Activated CD4-positive, alpha-beta T cell treated with anti-CD3 and anti-CD28 coated beads, Interleukin-2, amount 10 ng/mL, durations not matched to agents 7 days and 5 days (primary cell): ENCODE results near the gene HOXC5. TPM values are rescaled to one million over a fixed set of nuclear protein-coding genes. Genes with fewer than 3 reads are reported as not detected.
A peak's percentile ranks its signal among the peaks of the same experiment; 100 is the strongest.
"Not testable (repeated sequence)": the region's sequence is repeated elsewhere in the genome, so short reads cannot be mapped to it uniquely, and the experiment has no call there.

ENCODE experiments used
- CTCF ChIA-PET: fragments of 350-600 bp; sonication (Branson Sonifier 250); formaldehyde crosslinking; loops from one replicate; lab custom pipeline; 2021; ENCODE audit warnings: antibody characterized with exemption; lab: Charles Lee
- POLR2A ChIA-PET: fragments of 350-600 bp; sonication (Branson Sonifier 250); formaldehyde crosslinking; loops from one replicate; lab custom pipeline; 2021; ENCODE audit warnings: antibody characterized with exemption; lab: Charles Lee
- DNase-seq: peaks from one replicate; pipeline ENCODE4 v3.0.0-alpha.2; 2020
- H3K27ac Mint-ChIP-seq: one replicate; pipeline ENCODE4 v1.8.0; 2021; ENCODE audit warnings: mild to moderate bottlenecking, moderate library complexity, mixed read lengths
- H3K27me3 Mint-ChIP-seq: one replicate; pipeline ENCODE4 v1.8.0; 2021; ENCODE audit warnings: mixed read lengths
- H3K36me3 Mint-ChIP-seq: one replicate; pipeline ENCODE4 v1.8.0; 2021; ENCODE audit warnings: low read depth, mixed read lengths
- H3K4me1 Mint-ChIP-seq: one replicate; pipeline ENCODE4 v1.8.0; 2021; ENCODE audit warnings: mixed read lengths
- H3K4me3 Mint-ChIP-seq: one replicate; pipeline ENCODE4 v1.8.0; 2021; ENCODE audit warnings: mild to moderate bottlenecking, moderate library complexity, mixed read lengths
- H3K9me3 Mint-ChIP-seq: one replicate; pipeline ENCODE4 v1.8.0; 2021; ENCODE audit warnings: mixed read lengths
- total RNA-seq, 2 experiments: library from RNA; stranded (reverse); gene quantifications; one replicate each; pipeline ENCODE4 v1.2.3, GENCODE V29; 2021

Gene HOXC5
- total RNA-seq, 2 experiments from 2014 or later: not detected

DNA sequence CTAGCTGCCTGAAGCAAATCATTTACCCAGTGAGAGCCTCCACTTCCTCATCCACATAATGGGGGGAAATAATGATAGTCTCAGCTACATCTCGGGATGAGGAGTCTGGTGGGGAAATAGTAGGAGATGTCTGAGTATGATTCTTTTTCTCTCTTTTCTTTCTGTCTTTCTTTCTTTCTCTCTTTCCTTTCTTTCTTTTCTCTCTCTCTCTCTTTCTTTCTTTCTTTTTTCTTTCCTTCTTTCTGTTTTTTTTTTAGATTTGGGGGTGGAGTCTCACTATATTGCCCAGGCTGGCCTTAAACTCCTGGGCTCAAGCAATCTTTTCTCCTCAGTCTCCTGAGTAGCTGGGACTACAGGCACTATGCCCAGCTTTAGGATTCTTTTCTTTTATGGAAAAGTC, 33.6 kb downstream of the HOXC5 start:
- no peak for DNase-seq
- peaks cover 56% of the 10 kb centered on the region for H3K27me3 Mint-ChIP-seq
- no peaks in the 10 kb centered on the region for H3K9me3 Mint-ChIP-seq
- ChIA-PET POLR2A (no interaction called here), CTCF (no interaction called here)
- H3K27ac Mint-ChIP-seq: no peak overlapping the region
- no peaks in the 10 kb centered on the region for H3K36me3 Mint-ChIP-seq
- H3K4me1 Mint-ChIP-seq: no peaks in the 10 kb centered on the region
- H3K4me3 Mint-ChIP-seq: no peak overlapping the region

DNA sequence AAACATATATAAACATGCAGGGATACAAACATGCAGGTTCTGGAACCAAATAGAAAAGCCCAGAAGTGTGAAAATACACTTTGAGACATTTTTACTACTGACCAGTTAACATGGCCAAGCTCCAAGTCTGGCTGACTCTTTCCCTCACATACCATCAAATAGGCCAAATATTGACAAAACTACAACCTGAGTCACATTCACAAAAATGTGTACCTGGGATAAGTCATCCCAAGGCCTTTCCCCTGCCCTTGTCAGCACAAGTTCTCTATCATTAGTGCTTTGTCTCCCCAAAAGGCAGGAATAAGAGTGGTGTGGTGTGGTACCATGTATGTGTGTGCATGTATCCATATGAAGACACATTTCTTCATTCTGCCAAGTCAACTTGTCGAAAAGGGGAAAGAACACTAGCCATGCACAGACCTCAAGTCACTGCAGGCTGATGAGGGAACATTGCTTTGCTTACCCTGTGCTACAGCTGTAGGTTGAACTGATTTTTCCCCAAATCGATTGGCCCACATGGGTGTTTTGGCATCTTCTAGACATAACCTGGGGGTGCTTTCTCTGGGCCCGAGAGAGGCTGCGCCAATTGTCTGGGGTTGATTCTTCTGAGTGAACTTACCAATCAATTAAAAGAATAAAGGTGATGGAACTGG, 35.7 kb downstream of the HOXC5 start:
- H3K4me3 Mint-ChIP-seq: no peak overlapping the region
- ChIA-PET POLR2A (no interaction called here), CTCF (no interaction called here)
- no peak overlapping the region for H3K27ac Mint-ChIP-seq
- no peaks in the 10 kb centered on the region for H3K9me3 Mint-ChIP-seq
- no peaks in the 10 kb centered on the region for H3K4me1 Mint-ChIP-seq
- H3K27me3 Mint-ChIP-seq: peaks cover 45% of the 10 kb centered on the region
- no peak for DNase-seq
- no peaks in the 10 kb centered on the region for H3K36me3 Mint-ChIP-seq

DNA sequence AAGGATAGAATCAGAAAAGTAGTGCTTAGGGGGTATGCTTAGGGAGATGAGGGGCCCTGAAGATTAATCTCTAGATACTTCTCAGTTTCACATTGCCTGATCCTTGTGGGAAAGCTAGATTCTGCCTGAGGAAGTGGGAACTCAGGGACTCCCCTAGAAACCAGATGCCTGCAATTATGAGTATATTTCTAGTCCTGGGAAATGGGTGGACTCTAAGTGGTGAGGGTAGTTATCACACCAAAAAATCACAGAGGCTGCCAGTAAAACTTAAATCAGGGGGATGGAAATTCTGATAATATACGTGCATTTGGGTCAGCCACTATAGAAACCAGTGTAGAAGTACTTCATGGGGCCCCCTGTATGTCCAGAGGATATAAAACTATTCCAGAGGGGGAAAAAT, 39.1 kb downstream of the HOXC5 start:
- CTCF ChIA-PET: interaction anchor here (1.2 to 1.5 kb wide), 2 partner anchors 39 to 142 kb away, joined by 4 read pairs; partner anchors contain the start of gene HOXC5
- POLR2A ChIA-PET: no interaction called here
- no peak for DNase-seq

DNA sequence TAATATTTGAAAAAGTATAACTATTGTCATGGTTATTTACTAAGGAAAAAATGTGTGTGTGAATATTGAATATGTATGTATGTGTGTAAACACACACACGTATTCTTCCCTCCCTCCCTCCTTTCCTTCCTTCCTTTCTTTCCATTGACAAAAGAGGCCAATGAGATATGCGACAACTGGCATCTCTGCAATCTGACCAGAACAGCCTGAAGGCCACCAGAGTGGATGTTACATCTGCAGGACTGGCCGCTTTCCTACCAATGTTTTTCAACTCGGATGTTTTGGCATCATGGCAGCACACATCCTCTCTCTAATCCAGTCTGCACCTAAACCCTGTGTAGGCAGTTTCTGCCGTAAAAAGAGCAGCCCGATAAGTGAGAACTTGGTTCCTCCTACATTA, 41.5 kb downstream of the HOXC5 start:
- peaks cover 32% of the 10 kb centered on the region for H3K27me3 Mint-ChIP-seq
- no peak for DNase-seq
- H3K9me3 Mint-ChIP-seq: no peaks in the 10 kb centered on the region
- H3K4me3 Mint-ChIP-seq: no peak overlapping the region
- ChIA-PET CTCF (no interaction called here), POLR2A (no interaction called here)
- H3K27ac Mint-ChIP-seq: no peak overlapping the region
- no peaks in the 10 kb centered on the region for H3K36me3 Mint-ChIP-seq
- peaks cover 4% of the 10 kb centered on the region for H3K4me1 Mint-ChIP-seq

More for the DNA sequence above, 39.1 kb downstream of the HOXC5 start:
- Mint-ChIP-seq H3K27me3 (peaks cover 38% of the 10 kb centered on the region), H3K36me3 (no peaks in the 10 kb centered on the region), H3K9me3 (no peaks in the 10 kb centered on the region), H3K4me3 (no peak overlapping the region), H3K4me1 (no peaks in the 10 kb centered on the region), H3K27ac (no peak overlapping the region)

DNA sequence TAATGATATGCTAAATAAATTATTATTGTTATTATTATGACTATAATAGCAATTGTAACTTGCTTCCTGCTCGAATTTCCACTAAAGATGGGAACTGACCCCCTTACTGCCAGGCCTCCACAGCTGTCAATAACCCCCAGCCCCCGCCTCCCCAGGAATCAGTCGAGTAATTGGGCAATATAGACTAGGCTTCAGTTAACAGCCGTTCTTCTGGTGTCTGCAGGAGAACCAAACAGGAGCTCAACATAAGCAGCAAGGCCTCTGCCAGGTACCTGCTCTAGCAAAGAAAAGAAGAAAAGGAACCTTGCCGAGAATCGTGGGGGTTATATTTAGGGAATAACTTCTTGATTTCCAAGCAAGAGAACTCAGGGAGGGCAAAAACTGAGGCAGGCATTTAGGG, 42.6 kb downstream of the HOXC5 start:
- H3K36me3 Mint-ChIP-seq: no peaks in the 10 kb centered on the region
- CTCF ChIA-PET: no interaction called here
- H3K27me3 Mint-ChIP-seq: peaks cover 27% of the 10 kb centered on the region
- H3K4me3 Mint-ChIP-seq: no peak overlapping the region
- H3K9me3 Mint-ChIP-seq: no peaks in the 10 kb centered on the region
- POLR2A ChIA-PET: no interaction called here
- H3K4me1 Mint-ChIP-seq: peaks cover 6% of the 10 kb centered on the region
- no peak for DNase-seq
- no peak overlapping the region for H3K27ac Mint-ChIP-seq

DNA sequence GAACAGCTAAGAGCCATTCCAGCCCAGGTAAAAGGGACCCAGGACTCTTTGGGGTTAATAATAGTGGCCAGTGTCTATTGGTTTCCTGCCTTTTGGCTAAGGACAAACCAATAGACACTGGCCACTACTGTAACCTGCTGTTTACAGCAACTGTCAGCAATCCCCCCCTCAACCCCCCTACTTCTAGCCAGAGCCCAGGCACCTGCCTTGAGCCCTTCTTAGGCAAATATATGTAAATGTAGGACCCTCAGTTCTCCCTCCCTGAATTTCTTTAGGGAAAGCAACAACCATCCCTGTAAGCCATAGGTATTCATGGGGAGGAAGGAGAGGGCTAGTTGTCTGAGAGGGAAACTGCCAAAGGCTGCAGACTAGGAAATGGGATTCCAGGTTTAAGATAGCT, 43.1 kb downstream of the HOXC5 start:
- H3K36me3 Mint-ChIP-seq: no peaks in the 10 kb centered on the region
- H3K4me3 Mint-ChIP-seq: no peak overlapping the region
- H3K27me3 Mint-ChIP-seq: peaks cover 27% of the 10 kb centered on the region
- CTCF ChIA-PET: no interaction called here
- H3K4me1 Mint-ChIP-seq: peaks cover 10% of the 10 kb centered on the region
- no peak overlapping the region for H3K27ac Mint-ChIP-seq
- POLR2A ChIA-PET: no interaction called here
- no peak for DNase-seq
- no peaks in the 10 kb centered on the region for H3K9me3 Mint-ChIP-seq

DNA sequence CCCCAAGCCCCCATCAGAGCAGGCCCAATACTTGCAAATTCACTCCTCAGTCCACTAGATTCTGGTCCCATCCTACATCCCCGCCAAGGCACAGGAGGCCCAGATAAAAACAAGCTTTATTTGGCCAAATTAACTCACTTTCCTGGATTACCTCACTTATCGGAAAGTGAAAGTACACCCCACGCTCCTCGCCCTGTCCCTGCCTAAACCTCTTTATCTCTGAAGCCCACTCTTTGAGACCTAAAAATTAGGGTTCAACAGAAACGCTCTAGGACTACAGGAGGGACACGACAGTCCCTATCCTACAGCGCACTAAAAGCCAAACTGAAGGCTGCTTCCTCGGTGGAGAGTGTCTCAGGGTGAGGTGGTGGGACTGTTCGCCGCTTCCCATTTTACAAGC, 45.0 kb downstream of the HOXC5 start:
- POLR2A ChIA-PET, H3K36me3 Mint-ChIP-seq, H3K4me3 Mint-ChIP-seq, H3K27ac Mint-ChIP-seq, H3K9me3 Mint-ChIP-seq, DNase-seq, CTCF ChIA-PET: not testable (repeated sequence)
- peaks cover 24% of the 10 kb centered on the region for H3K4me1 Mint-ChIP-seq
- peaks cover 20% of the 10 kb centered on the region for H3K27me3 Mint-ChIP-seq

DNA sequence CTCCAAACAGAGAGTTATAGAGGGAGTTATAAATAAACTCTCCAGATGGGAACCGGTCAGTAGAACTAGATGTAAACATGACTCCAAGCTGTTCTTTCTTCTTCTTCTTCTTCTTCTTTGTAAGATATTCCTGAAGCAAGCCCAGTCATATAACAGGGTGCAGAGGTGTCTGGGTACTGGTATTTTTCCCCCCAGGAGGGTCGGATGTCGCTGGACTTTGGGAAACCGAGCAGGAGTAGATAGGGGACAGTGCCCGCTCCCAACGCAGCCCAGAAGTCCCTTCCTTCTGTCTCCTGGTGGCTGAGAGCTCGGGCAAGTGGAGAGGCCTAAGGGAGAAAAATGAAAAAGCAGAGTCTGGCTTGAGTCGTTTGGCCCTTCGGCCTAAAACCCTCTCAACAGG, 46.3 kb downstream of the HOXC5 start:
- CTCF ChIA-PET, H3K27ac Mint-ChIP-seq, DNase-seq, H3K36me3 Mint-ChIP-seq, POLR2A ChIA-PET, H3K9me3 Mint-ChIP-seq, H3K4me3 Mint-ChIP-seq: not testable (repeated sequence)
- Mint-ChIP-seq H3K4me1 (peaks cover 34% of the 10 kb centered on the region), H3K27me3 (peaks cover 13% of the 10 kb centered on the region)

DNA sequence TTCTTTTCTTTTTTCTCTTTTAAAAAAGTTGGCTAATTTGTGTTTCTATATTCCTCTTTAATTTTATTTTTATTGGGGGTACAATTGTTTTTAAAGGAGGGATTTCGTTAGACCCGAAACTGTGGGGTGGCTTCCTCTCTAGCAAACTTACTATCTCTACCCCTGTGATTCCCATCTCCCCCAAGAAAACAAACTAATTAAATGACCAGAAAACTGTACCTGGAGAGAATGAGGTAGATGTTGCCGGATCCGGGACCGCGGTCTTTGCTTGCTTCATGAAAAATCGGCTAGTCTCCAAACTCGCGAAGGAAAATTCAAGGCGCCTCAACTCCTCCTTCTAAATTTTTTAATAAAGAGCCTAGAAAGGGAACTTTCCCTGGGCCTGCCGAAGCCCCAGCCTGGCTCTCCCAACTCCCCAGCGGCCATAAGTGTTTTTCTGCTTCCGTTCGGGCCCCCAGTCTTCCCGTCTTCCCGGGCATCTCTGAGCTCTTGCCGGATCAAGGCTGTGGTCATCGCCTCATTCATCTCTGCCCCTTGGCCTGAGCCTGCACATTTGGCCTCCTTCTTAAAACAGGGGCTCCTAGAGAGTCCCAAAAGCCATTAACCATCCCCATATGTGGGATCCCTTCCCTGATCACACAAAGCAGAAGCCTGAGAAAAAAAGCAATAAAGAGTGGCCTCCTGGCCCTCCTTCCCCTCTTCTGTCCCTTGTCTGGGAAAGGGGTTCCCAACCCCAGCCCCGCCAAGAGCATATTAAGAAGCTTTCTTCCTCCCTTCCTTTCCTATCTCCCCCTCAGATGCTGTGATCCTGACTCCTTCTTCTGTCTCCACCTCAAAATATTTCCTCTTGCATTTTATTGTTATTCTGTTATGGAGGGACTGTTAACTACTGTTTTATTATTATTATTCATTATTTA, 47.4 kb downstream of the HOXC5 start:
- DNase-seq, H3K36me3 Mint-ChIP-seq, H3K9me3 Mint-ChIP-seq, POLR2A ChIA-PET, H3K27ac Mint-ChIP-seq, CTCF ChIA-PET: not testable (repeated sequence)
- peaks cover 16% of the 10 kb centered on the region for H3K27me3 Mint-ChIP-seq
- peaks cover 34% of the 10 kb centered on the region for H3K4me1 Mint-ChIP-seq
- peak overlapping the region; percentile 74 for H3K4me3 Mint-ChIP-seq

DNA sequence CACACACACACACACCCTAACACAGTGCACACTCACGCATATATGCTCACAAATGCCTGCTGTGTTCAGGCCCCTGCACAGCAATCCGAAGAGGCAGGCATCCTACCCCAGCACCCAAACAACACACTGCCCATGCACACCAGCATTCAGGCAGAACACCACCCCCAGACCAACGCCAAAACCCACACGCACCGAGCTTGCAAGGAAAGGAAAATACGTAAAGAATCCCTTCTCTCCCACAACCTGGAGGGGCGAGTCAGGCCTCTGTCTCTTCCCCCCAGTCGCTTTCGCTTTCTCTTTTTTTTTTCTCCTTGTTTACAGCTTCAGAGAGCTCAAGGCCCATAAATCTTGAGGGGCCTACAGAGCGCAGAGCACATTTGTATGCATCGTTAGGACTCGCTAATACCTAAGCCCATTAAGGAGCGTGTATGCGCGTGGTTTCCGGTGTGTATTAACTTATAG, 48.2 kb downstream of the HOXC5 start:
- Mint-ChIP-seq H3K4me3 (peak overlapping the region; percentile 74), H3K27me3 (peaks cover 14% of the 10 kb centered on the region), H3K4me1 (peaks cover 34% of the 10 kb centered on the region), H3K27ac (peak overlapping the region; percentile 91)
- peak; percentile 41 for DNase-seq
- POLR2A ChIA-PET, H3K36me3 Mint-ChIP-seq, H3K9me3 Mint-ChIP-seq, CTCF ChIA-PET: not testable (repeated sequence)

DNA sequence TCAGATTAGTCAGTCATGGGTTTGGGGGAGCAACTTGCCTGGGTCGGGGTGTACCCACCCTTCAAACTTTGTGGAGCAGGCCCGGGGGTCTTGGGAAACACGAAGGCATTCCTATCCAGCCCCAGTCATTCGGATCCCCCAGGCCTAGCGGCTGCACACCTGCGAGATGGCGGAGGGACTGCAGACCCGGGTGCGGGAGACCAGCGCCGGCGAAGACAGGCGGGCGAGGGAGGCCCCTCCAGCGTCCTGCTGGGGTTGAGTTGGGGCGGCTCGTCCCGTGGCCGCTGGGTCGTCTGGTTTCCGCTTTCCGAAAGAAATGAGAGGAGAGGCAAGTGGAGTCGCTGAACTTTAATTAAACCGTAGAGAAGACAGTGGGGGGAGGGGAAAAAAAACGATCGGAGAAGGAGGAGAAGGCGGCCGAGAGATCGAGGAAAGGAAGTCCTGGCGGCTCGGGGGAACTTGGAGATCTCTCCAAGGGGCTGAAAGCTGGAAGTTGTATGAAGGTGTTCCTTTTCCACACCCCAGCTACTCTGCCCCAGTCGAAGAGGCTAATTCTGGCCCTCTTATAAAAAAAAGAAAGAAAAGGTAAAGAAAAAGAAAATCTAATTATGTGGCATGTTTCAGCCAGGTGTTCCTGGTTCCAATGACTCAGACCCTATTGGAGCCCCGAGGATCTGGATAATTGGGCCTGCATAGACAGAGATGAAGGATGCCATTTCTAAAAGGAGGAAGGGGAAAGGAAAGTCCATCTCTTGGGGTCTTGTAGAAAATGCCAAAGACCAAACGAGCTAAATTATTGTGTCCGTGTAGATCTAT, 48.9 kb downstream of the HOXC5 start:
- DNase-seq: peak; percentile 26
- H3K4me3 Mint-ChIP-seq: peak overlapping the region; percentile 74
- H3K9me3 Mint-ChIP-seq, POLR2A ChIA-PET, H3K36me3 Mint-ChIP-seq, CTCF ChIA-PET: not testable (repeated sequence)
- H3K27me3 Mint-ChIP-seq: peaks cover 17% of the 10 kb centered on the region
- H3K27ac Mint-ChIP-seq: peak overlapping the region; percentile 91
- peaks cover 34% of the 10 kb centered on the region for H3K4me1 Mint-ChIP-seq

DNA sequence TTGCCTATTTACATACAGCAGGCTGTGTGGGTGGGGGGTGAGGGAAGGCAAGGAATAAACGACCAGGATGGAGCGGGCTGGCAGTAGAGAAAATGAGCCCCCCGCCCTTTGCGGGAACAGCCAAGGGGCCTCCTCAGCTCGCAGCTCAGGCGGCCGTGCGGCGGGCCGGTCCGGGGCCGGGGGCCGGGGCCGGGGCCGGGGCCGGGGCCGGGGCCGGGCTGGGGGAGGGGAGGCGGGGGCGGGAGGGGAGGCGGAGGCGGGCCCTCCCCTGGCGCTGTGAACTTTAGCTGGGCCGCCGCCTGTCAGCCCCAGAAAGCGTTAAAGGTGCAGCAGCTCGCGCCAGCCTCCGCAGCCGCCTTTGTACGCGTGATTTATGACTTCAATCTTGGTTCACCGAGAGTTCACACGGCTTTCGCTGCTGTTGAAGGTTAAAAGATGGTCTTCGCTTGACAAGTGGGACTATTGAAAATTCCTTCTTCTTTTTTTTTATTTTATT, 49.6 kb downstream of the HOXC5 start:
- H3K27ac Mint-ChIP-seq: peak overlapping the region; percentile 91
- no peaks in the 10 kb centered on the region for H3K9me3 Mint-ChIP-seq
- POLR2A ChIA-PET: no interaction called here
- H3K4me1 Mint-ChIP-seq: peaks cover 34% of the 10 kb centered on the region
- H3K36me3 Mint-ChIP-seq: no peaks in the 10 kb centered on the region
- peak; percentile 50 for DNase-seq
- peak overlapping the region; percentile 74 for H3K4me3 Mint-ChIP-seq
- H3K27me3 Mint-ChIP-seq: peaks cover 14% of the 10 kb centered on the region
- CTCF ChIA-PET: no interaction called here
